HG03025 (cell line): ENCODE results near the gene TSSC4.

Experiments used
- ATAC-seq: cut with Tn5 transposase; IDR thresholded peaks from one replicate; pipeline ENCODE4 v1.9.1; 2021; ENCODE audit warnings: mild to moderate bottlenecking, moderate library complexity; ENCODE audit not compliant: unreplicated experiment, low FRiP score

Gene TSSC4

DNA sequence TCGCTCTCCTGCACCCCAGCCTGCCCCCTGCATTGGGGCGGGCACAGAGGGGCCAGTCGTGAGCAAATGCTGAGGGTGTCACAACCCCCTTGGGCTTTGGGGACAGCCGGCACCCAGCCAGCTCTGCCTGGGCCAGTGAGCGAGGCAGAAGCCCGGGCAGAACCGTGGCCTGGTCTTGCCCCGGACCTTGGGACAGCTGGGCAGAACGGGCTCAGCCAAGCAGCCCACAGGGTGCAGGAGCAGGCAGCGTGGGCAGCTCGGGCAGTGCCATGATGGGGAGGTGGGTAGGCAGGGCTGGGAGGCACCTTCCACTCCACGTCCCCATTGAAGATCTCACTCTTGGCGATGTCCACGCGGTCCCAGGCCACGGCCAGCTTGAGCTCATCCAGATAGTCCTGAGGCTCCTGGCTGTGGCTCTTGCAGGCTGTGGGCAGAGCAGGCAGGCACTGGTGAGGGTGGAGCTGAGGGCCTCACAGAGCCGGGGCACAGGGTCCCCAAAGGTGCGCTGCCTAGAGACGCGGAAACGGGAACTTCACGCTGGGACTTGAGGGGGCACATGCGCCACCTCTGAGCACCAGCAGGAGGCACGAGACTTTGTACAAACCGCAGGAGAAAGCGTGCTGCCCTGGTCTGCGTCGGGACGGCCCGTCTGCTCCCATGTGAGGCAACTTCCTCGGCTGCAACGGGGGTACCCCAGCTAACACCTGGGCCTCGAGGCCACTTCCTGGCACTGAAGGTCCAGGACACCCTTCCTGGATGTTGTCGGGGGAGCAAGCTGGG lies 15.2 kb downstream of the TSSC4 start:
- no peak for ATAC-seq

DNA sequence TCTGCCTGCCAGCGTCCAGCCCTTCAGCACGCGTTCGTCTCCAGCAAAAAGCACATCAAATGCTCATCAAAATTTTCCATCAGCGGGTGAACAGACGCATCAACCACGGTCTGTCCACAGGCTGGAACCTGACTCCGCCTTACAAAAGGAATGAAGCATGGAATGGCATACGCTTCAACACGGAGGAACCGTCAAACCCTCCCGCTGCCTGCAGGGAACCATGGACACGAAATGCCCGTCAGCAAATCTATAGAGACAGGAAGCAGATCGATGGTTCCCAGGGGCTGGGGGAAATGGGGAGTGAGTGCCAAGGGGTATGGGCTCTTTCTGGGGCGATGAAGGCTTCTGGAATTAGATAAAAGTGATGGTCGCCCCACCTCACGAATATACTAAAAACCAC lies 16.2 kb downstream of the TSSC4 start:
- ATAC-seq, result no peak

DNA sequence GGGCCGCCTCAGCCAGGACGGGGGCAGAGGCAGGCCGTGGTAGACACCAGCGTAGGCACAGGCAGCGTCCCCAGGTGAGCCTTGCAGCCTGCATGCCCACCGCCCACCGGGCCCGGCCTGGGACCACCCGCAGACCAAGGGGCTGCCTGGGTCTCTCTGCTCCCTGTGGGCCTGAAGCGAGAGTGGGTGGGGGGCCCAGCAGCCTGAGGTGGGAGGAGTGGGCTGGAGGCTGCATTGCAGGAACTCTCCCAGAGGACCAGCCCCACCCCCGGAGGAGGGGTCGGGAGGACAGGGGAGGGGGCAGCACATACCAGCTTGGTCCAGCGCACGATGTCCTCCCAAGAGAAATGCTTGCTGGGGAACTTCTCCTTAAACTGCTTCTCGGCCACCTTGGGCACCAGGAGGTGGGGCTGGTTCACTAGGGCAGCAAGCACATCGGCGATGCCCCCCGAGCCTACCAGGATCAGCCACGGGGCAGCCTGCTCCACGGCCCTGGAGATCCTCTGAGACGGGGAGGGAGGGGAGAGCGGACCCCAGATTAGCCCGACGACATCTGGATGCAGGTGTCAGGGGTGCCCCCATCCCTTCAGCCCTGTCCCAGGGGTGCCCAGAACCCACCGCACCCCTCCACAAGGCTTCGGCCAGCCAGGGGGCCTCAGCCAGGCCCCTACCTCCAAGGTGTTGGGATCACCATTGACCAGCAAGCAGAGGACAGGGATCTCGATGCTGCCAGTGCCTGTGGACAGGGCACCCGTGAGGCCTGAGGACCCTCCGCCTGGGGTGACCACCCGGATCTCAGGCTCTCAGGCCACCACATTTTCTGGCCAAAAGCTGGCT lies 17.5 kb downstream of the TSSC4 start:
- no peak for ATAC-seq

DNA sequence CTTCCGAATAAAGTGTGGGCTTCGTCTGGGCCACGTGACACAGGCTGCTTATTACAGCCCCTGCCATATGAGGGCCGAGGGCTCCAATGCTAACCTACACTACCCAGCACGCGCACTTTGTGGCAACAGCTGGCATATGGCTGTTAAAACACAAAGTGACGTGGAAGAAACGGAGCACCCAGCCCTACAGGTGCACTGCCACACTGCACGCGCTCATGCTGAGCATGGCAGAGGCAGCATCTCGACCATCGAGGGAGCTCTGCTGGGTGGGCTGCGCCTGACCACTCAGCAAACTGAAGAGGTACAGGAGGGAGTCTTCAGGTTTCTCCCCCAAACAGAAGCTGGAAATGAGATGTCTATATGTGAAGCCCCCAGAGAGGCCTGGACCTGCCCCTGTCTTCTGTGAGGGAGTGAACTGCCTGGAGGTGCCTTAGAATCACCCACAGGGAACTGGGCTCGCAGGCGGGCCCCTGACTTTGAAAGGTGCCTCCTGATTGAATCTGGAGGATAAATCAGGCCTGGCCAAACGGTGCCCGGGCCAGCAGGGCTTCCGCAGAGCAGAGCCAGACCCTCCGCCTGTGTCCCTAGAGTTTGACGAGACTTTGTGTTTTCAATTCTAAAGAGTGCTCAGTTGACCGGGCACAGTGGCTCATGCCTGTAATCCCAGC lies 18.3 kb downstream of the TSSC4 start:
- ATAC-seq, result no peak

DNA sequence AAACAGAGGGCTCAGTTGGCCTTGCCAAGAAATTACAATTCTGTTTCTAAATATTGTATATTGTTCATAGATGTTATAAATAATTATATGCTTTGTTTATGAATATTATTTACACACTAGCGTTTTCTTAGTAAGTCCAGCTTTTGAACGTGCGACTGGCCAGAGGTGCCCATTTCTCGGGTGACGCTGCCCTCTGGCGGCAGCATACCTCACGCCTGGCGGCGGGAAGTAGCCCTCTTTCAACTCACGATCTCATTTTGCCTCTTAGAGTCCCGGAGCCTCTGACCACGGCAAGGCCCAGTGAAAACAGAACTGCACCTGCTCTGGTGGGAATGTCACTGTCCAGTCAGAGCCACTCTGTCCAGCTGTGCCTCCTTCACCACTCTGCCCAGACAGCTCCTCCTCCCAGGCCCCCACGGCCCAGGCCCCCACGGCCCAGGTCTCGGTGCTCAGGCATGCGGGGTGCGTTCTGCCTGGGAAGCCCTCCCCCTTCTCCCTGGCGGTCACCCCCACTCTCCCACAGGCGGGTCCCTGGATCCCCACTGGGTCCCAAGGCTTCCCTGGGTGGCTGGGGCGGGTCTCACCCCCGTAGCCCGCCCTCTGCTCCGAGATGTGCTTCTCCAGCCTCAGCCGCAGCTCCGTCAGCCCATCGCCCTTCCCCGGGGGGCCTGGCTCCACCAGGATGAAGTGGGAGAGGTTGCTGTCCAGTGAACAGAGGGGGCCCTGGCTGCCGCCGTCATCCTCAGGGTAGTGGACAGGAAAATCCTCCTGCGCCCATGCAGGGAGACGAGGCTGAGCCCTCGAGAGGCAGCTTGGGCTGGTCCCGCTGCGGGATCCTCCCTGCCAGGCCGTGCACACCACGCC lies 19.3 kb downstream of the TSSC4 start:
- no peak for ATAC-seq

DNA sequence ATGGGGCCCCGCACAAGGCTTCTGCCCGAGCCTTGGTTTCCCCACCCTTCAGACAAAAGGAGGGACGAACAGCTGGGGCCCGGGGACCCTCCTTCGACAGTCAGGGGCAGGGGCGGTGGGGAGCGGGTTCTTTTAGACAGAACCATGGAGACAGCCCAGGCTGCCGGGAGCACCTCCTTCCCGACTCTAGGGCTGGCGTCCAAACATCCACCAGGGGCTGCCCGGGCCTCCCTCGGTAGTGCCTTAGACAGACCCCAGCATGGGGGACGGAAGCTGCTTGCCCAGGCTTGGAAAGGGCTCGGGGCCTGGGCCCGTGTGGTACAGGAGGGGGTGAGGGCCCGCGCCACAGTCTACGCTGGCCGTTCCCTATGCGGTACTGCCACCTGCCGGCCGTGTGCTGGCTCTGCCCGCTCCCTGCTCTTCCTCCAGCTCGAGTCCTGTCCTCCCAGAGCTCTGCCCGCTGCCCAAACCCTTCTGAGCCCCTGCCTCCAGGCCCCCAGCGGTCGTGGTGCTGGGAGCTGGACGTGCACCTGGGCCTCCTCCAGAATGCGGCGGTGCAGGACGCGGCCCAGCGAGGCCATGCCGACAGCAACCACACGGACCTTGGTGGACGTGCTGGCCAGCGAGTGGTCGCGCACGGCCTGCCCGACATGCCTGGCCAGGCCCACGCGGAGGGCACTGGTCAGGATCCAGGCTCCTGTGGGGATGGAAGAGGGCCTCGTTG lies 20.1 kb downstream of the TSSC4 start:
- no peak for ATAC-seq

DNA sequence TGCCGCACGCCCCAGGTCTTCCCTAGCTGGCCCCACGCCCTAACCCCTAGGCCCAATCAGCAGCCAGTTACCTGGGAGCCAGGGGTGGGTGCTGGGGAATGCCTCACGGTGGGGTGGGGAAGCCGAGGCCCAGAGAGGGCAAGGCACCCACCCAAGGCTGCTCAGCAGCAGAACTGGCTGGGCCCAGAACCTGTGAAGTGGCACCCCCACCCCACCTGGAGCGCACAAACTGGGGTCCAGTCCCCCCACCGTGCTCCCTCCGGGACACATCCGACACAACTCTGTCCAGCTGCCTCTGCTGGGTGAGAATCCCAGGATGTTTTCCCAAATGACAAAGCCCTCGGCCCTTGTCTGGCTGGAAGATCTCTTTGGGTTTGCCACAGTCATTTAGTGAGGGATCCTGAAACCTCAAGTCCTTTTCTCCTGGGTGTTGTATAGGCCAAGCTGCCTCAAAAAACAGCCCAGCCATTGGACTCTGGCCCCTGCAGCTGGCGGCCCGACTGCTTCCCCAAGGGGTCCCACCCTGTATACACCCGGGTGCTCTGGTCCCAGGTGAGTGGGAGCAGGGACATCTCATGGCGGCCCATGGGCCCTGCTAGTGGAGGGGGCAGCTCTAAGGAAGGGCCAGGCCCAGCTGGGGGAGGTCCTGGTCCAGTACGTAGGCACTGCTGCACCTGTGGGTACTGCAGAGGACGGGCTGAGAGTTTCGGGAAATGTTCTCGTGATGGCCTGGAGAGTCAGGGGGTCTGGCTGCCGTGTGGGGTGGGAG lies 20.9 kb downstream of the TSSC4 start:
- no peak for ATAC-seq

DNA sequence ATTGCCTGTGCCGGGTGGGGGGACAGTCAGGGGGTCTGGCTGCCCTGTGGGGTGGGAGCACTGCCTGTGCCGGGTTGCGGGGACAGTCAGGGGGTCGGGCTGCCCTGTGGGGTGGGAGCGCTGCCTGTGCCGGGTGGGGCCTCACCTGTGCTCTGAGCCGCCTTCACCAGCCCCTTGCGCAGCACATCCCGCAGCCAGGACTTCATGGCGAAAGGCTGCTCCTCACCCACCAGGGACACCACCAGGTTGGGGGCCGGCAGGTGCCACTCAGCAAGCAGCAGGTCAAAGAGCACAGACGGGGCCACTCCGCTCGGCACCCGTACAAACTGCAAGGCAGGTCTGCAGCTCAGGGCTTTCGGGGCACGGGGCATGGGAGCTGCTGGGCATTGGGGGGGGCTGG lies 21.4 kb downstream of the TSSC4 start:
- no peak for ATAC-seq

DNA sequence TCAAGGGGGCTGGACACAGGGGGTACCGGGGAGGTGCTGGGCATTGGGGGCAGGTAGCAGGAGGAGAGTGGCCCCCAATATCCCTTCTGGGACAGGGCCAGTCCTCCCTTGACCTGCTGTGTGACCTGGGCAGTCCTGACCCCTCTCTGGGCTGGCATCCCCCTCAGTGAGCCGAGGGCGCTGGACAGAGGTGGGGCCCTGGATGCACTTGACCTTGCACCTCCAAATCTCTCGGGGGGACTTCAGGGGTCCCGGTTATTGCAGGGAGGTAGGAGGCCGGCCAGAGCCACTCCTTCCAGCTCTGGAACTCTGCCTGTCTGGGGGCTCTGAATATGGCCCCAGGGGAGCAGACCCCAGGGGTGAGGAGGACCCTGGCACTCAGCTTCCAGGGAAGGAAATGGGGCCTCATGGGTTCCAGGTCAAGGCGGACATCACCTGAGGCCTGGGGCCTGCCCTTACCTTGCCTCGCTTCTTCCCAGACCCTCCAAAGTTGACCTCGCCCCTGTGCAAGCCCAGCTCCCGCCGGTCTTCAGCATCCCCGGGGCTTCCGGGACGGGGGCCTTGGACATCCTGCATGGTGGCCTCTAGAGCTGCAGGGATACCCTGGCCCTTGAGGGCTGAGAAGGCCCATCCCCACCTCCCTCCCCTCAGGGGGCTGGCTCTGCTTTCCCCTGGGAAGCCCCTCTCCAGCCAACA lies 22.1 kb downstream of the TSSC4 start:
- ATAC-seq, result no peak

DNA sequence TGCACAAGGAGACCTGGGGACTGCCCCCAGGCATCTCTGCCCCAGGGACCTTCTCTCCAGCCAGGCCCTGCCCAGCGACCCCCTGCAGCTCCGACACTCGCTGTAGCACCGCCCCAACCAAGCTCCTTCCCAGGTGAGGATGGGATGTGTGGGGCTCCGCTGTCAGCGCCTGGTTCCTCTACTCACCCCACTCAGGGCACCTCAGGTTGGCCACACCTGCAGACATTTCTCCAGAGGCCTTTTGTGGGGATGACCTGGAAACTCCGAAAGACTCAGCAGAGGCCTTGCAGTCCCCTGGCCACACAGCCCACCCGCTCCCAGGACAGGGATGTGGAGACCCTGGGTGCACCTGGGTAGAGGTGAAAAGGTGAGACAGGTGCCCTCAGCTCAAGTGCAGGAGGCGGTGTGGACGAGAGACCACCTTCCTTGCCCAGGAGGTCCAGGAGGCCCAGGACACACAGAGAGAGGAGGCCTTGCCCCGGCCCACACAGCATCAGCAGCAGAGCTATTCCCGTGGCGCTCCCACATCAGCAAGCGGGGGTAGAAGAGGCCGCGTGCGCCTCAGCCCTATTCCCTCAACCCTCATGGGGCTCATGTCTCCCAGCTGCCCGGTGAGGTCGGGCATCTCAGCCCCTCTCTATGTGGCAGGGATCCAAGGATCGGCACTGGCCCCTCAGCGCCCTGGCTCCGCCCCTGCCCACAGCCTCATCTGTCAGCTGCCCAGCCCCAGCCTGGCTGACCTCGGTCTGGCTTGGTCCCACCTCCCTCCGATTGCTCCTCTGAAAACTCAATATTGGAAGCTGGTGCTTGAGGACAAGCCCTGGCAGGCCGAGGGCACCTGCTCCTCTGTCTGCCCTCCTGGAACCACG lies 22.8 kb downstream of the TSSC4 start:
- ATAC-seq, result no peak

DNA sequence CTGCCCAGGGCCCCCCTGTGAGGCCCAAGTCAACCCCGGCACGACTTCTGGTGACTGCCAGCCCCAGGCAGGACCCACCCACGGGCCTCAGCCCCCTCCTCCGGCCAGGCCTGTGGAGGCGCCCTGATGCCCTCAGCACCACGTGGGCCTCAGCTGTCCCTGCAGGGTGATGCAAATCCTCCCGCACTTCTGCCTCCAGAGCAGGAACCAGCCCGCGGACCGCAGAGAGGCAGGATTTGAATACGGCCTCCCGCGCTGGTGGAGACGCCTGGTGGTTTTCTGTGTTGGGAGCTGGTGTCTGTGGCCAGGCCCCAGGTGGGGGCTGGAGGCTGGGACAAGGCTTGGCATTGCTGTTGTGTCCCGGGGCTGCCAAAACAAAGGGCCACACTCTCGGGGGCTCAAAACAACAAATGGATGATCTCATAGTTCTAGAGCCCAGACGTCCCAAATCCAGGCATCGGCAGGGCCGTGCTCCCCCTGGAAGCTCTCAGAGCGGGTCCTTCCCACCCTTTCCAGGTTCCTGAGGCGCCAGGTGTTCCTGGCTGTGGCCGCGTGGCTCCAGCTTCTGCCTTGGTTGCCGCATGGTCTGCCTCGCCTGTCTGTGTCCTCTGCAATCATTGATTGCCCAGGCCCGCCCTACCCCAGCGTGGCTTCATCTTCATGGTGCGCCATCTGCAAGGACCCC lies 24.4 kb downstream of the TSSC4 start:
- no peak for ATAC-seq

DNA sequence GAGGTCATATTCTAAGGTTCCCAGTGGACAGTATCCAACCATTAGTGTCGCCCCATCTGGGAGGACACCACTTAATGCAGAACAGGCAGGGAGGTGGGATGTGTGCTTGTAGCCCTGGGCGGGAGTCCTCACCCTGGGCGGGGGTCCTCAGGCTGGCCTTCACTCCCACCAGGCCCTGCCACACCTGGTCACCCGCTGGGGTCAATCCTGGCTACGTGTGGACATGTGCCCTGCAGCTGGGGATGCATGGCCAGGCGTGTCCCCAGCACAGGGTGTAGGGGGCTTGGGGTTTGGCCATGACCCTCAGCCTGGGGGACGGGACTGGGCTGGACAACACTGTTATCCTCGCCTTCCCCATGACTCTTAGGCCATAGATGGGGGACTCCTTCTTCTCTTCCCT lies 25.0 kb downstream of the TSSC4 start:
- ATAC-seq, result no peak

DNA sequence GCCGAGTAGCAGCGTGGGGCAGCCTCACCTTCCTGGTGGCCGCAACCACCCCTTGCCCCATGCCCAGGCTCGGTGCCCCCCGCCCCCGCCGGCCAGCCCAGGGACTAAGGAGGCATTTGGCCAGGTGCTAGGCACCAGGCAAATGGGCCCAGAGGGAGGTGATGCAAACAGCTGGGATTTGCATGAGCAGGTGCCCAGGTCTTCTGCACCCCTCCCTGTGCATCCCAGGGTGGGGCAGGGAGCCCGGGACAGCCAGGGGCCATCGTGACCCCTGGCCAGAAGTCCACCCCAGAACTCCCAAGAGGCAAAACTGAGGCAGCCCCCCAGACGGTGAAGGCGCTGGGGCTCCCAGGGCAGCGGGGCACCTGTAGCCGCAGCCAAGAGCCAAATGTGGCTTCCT lies 25.7 kb downstream of the TSSC4 start:
- no peak for ATAC-seq

DNA sequence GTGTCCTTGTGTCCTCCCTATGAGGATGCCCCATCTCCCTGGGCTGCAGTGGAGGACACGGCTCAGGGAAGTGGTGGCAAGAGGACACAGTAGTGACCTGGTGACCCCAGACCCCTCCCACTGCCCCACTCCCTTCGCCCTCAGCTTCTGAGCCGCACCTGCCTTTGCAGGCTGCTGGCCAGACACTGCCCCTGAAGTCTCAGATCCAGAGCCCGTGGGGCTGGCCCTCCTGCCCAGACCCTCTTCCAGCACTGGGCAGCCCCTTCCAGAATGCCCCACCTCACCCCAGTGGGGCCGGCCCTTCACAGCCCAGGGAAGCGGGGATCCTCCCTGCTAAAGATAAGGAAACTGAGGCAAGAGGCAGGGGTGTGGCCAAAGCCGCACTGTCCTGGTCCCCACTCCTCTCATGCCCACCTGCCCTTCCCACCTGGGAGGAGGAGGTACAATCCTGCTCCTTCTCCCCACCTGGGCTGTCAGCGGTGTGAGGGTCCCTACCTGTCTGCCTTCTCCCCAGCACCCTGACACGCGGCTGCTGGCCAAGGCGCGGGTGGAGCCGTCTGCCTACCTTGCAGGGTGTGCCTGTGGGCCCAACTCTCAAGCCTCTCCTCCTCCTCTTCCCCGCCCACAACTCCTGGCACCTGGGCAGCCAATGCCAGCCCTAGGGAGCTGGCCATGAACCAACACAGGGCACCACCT lies 26.4 kb downstream of the TSSC4 start:
- no peak for ATAC-seq

DNA sequence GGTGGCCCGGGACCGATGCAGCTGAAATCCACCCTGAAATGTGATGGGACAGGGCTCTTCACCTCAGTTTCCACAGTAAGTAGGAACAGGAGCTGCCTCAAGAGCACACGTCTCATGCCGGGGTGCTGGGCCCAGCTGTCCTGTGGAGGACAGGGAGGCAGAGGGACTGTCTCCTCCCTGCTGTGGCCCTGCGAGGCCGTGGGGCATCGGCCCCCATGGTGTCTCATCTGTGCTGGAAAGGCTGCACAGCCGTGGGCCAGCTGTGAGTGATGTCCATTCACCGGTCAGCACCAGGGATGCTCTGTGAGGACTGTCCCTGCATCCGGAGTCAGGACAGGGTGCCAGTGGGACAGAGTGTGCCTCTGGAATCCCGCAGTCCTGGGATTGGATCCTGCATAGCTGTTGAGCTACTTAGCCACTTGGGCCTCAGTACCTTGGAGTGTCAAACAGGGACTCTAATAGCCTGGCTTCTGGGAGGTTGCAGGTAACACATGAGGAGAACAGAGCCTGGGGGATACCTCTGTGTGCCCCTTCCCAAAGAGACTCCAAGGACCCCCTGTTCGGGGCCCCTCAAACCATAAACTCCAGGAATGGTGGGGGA lies 27.3 kb downstream of the TSSC4 start:
- no peak for ATAC-seq

DNA sequence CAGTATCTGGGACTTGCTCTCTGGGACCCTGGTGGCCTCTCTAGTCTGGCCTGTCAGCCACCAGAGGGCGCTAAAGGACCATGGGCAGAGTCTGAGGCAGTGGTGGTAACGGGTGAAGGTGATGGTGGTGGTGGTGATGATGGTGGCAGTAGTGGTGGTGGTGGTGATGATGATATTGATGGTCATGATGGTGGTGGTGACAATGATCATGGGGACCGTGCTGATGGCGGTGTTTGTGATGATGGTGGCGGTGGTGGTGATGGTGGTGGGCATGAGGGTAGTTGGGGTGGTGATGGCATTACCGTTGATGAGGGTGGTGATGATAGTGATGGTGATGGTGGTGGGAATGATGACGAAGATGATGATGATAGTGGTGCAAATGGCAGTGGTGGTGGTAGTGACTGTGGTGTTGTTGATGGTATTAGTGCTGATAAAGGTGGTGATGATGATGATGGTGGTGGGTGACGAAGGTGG lies 27.8 kb downstream of the TSSC4 start:
- ATAC-seq, result no peak
